ENCODE data around the gene TMEM132C. TPM values are rescaled to one million over a fixed set of nuclear protein-coding genes. Genes with fewer than 3 reads are reported as not detected.
"Not testable (repeated sequence)": the region's sequence is repeated elsewhere in the genome, so short reads cannot be mapped to it uniquely, and the experiment has no call there.

The TMEM132C gene
- total RNA-seq, 1 donor: not detected

DNA sequence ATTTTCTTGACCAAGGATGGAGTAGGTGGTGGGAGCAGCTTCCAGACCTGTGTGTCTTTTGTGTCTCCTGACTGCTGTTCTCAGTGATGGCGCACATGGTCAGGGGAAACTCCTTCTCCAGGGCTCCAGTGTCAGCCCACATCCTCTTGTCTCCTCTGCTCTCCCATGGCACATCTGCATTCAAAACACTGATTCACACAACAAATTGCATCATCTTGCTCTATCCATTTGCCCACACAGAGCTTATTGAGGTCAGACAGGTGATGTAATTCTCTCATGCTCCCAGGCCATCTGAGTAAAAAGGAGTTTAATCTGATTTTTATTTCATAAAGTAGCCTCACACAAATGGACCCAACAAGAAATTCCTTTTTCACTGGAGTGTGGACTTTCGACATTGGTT lies 21.8 kb upstream of the TMEM132C start:
- TF ChIP-seq, protein P1, sequence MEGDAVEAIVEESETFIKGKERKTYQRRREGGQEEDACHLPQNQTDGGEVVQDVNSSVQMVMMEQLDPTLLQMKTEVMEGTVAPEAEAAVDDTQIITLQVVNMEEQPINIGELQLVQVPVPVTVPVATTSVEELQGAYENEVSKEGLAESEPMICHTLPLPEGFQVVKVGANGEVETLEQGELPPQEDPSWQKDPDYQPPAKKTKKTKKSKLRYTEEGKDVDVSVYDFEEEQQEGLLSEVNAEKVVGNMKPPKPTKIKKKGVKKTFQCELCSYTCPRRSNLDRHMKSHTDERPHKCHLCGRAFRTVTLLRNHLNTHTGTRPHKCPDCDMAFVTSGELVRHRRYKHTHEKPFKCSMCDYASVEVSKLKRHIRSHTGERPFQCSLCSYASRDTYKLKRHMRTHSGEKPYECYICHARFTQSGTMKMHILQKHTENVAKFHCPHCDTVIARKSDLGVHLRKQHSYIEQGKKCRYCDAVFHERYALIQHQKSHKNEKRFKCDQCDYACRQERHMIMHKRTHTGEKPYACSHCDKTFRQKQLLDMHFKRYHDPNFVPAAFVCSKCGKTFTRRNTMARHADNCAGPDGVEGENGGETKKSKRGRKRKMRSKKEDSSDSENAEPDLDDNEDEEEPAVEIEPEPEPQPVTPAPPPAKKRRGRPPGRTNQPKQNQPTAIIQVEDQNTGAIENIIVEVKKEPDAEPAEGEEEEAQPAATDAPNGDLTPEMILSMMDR (IDR thresholded peaks at IDR 0.05; ENCODE audit: insufficient read depth, low read length): no peak
- DNase-seq (ENCODE audit: low read depth): no peak
- no peak overlapping the region for H3K4me3 ChIP-seq (ENCODE audit: low read depth, low read length)

DNA sequence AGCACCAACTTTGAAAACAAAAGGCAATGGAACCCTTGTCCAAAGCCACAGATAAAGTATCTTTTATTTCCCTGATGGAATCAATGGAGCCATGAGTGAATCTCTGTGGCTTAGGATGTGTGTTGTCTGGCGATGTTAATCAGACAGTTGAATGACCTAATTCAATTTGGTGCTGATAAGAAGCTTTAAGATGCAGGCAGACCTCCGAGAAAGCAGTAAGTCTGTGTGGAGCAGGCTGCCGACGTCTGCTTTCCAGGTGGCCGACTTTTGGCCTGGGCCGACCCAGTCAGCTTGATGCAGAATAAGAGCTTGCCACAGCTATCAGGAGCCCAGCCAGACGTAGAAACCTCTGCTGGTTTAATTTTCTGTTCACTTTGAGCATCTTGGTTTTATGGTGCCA lies 21.1 kb upstream of the TMEM132C start:
- TF ChIP-seq, protein P1 (IDR thresholded peaks at IDR 0.05; ENCODE audit: insufficient read depth, low read length): no peak
- no peak overlapping the region for H3K4me3 ChIP-seq (ENCODE audit: low read depth, low read length)
- no peak for DNase-seq (ENCODE audit: low read depth)

DNA sequence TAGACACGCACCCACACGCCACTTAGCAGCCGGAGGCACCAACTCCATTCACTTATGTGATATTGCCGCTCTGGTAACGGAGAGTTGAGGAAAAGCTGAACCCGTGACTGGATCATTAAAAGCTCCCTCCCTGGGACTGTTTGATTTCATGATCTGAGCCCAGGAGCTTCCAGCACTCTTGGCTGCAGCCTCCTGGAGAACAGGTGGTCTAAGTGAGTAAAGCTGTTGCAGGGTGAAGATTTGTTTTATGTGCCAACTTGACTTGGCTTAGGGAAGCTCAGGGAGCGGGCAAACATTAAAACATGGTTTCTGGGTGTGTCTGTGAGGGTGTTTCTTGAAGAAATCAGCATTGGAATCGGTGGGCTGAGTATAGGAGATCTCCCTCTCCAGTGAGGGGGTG lies 16.9 kb upstream of the TMEM132C start:
- no peak overlapping the region for H3K4me3 ChIP-seq (ENCODE audit: low read depth, low read length)
- TF ChIP-seq, protein P1 (IDR thresholded peaks at IDR 0.05; ENCODE audit: insufficient read depth, low read length): no peak
- DNase-seq (ENCODE audit: low read depth): no peak

DNA sequence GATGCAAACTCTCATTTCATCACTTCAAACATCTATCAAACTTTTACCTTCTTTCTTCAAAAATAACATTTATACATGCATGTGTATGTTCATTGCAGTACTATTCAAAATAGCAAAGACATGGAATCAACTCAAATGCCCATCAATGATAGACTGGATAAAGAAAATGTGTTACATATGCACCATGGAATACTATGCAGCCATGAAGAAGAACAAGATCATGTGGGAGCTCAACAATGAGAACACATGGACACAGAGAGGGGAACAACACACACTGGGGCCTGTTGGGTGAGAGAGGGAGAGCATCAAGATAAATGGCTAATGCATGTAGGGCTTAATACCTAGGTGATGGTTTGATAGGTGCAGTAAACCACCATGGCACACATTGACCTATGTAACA lies 13.1 kb upstream of the TMEM132C start:
- H3K4me3 ChIP-seq (ENCODE audit: low read depth, low read length); DNase-seq (ENCODE audit: low read depth): not testable (repeated sequence)

DNA sequence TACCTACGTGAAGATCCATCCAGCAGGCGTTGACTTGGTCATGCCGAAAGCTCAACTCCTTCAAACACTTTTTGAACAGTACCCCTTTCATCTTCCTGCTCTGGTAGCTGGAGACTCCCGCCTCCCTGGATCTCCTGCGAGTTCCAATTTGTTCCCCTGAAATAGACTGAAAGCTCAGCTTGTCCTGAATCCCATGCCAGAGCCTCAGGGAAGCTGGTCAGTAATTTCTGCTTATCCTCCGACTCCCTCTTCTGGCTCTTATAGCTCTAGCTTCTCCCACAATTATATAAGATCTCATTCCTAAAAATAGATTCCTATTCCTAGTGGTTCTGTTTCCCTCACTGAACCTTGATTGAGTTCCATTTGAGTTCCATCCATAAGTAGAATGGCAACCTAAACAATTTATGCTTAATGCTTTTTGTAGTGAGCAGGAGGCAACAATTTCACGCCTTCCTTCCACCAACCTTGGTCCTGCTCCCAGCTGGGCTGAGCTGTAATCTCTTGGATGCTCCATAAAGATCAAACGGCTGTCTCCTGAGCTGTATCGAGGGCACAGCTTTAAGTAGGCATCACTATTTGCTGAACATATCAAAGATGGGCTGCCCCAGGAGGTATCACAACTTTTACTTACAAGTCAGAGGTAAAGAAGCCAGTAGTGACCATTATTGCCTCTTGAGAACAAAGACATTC lies 8.0 kb upstream of the TMEM132C start:
- no peak overlapping the region for H3K4me3 ChIP-seq (ENCODE audit: low read depth, low read length)
- TF ChIP-seq, protein P1 (IDR thresholded peaks at IDR 0.05; ENCODE audit: insufficient read depth, low read length): no peak
- no peak for DNase-seq (ENCODE audit: low read depth)

DNA sequence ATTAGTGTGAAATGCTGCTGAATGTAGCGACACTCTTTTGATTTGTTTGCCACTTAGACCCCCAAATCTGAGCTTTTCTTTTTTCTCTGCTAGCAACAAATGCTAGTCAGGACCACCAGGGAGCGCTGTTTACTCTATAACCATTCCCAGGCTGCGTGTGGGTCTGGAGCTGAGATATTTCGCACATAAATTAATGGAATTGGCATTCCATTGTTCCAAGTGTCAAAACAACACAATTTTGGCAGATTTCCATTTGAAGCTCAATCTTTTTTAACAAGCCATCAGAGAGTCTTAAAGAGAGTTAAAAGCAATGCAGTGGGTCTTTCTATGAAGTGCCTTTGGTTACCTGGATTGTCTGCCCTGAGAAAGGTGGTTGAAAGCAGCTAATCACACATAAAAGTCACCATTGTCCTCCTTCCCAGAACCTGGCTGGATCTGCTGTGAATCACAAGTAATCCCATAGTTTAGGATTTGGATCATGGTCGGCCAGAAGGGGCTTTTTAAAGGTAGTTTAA lies 7.4 kb upstream of the TMEM132C start:
- no peak overlapping the region for H3K4me3 ChIP-seq (ENCODE audit: low read depth, low read length)
- DNase-seq (ENCODE audit: low read depth): no peak
- TF ChIP-seq, protein P1 (IDR thresholded peaks at IDR 0.05; ENCODE audit: insufficient read depth, low read length): peak; percentile 21

DNA sequence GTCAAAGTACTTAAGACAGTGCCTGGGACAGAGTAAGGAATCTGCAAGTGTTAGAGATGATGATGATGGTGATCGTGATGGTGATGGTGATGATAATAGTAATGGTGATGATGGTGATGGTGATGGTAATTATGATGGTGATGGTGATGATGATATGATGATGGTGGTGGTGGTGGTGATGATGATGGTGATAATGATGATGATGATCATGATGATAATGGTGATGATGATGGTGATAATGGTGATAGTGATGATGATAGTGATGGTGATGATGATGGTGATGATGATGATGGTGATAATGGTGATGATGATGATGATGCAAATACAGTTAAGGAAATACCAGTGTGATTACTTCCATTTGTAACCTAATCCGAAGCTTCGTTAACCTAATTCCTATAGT lies 5.2 kb upstream of the TMEM132C start:
- H3K4me3 ChIP-seq (ENCODE audit: low read depth, low read length): no peak overlapping the region
- TF ChIP-seq, protein P1 (IDR thresholded peaks at IDR 0.05; ENCODE audit: insufficient read depth, low read length): no peak
- DNase-seq (ENCODE audit: low read depth): no peak

Data from fibroblast of the aortic adventitia (primary cell).